Nephron (organoid): Measurements from ENCODE around the gene WDR18.
"Not testable (repeated sequence)": the region's sequence is repeated elsewhere in the genome, so short reads cannot be mapped to it uniquely, and the experiment has no call there.

Source experiments
- H3K27ac Mint-ChIP-seq, 3 experiments: 2 replicates each; pipeline ENCODE4 v1.8.0; 2020; ENCODE audit warnings: mixed read lengths in 3 of 3, mild to moderate bottlenecking in 2 of 3, moderate library complexity in 1 of 3
- H3K27me3 Mint-ChIP-seq: 2 replicates; pipeline ENCODE4 v1.8.0; 2021; ENCODE audit warnings: low read depth, mild to moderate bottlenecking, moderate library complexity, mixed read lengths
- H3K36me3 Mint-ChIP-seq: 2 replicates; pipeline ENCODE4 v1.8.0; 2020; ENCODE audit warnings: low read depth, mixed read lengths
- H3K4me1 Mint-ChIP-seq: 2 replicates; pipeline ENCODE4 v1.8.0; 2020; ENCODE audit warnings: mixed read lengths
- H3K4me3 Mint-ChIP-seq, 3 experiments: 2 replicates each; pipeline ENCODE4 v1.8.0; 2020; ENCODE audit warnings: mild to moderate bottlenecking in 3 of 3, mixed read lengths in 3 of 3, moderate library complexity in 2 of 3
- H3K9me3 Mint-ChIP-seq: 2 replicates; pipeline ENCODE4 v1.8.0; 2020; ENCODE audit warnings: mixed read lengths
- CTCF ChIP-seq, 3 experiments: fragments of 200-600 bp; sonication (generic); IDR thresholded peaks; one replicate each; pipeline ENCODE4 v1.5.0; 2021; ENCODE audit warnings: antibody characterized with exemption in 3 of 3; ENCODE audit not compliant: unreplicated experiment in 3 of 3

WDR18 gene

GRCh38 chr19:1019980-1020867 lies 36.1 kb downstream of the WDR18 start:
- TF ChIP-seq CTCF (IDR thresholded peaks at IDR 0.05; ENCODE audit: unreplicated experiment in 3 of 3), result no peak
- Mint-ChIP-seq H3K9me3 (no peaks in the 10 kb centered on the region), H3K4me3 (peak overlapping the region; percentile 89 to 94 (median 92)), H3K27me3 (peaks cover 3% of the 10 kb centered on the region), H3K27ac (peak overlapping the region; percentile 27 to 79 (median 72)), H3K36me3 (no peaks in the 10 kb centered on the region), H3K4me1 (peaks cover 16% of the 10 kb centered on the region)

- Mint-ChIP-seq H3K27me3 (peaks cover 3% of the 10 kb centered on the region), H3K36me3 (no peaks in the 10 kb centered on the region), H3K4me3 (peak within 1 kb of the TSS; percentile 89 to 94 (median 92)), H3K9me3 (no peaks in the 10 kb centered on the region), H3K4me1 (peaks cover 16% of the 10 kb centered on the region), H3K27ac (peak within 1 kb of the TSS; percentile 98 to 99 (median 99))
- TF ChIP-seq CTCF (IDR thresholded peaks at IDR 0.05; ENCODE audit: unreplicated experiment in 3 of 3), result no peak
Observed at GRCh38 chr19:1020868-1021425, 36.8 kb downstream of the WDR18 start, which contains the start of gene TMEM259. TMEM259 (minus strand) TSS chr19:1021123; CDS start chr19:1020996, 127 bp downstream.

GRCh38 chr19:1023883-1024188 lies 39.7 kb downstream of the WDR18 start:
- not testable (repeated sequence) for H3K27me3 Mint-ChIP-seq, H3K36me3 Mint-ChIP-seq, H3K9me3 Mint-ChIP-seq, H3K4me1 Mint-ChIP-seq
- H3K4me3 Mint-ChIP-seq, result peak overlapping the region; percentile 32 to 53 (median 46)
- peak overlapping the region in 2 of 3 experiments; percentile 51 to 55 for H3K27ac Mint-ChIP-seq

GRCh38 chr19:1025080-1025479 lies 40.9 kb downstream of the WDR18 start:
- not testable (repeated sequence) for H3K27me3 Mint-ChIP-seq, H3K9me3 Mint-ChIP-seq, H3K36me3 Mint-ChIP-seq
- Mint-ChIP-seq H3K27ac (peak overlapping the region in 2 of 3 experiments; percentile 56 to 83), H3K4me3 (peak overlapping the region; percentile 34 to 57 (median 53)), H3K4me1 (peaks cover 12% of the 10 kb centered on the region)

DNA sequence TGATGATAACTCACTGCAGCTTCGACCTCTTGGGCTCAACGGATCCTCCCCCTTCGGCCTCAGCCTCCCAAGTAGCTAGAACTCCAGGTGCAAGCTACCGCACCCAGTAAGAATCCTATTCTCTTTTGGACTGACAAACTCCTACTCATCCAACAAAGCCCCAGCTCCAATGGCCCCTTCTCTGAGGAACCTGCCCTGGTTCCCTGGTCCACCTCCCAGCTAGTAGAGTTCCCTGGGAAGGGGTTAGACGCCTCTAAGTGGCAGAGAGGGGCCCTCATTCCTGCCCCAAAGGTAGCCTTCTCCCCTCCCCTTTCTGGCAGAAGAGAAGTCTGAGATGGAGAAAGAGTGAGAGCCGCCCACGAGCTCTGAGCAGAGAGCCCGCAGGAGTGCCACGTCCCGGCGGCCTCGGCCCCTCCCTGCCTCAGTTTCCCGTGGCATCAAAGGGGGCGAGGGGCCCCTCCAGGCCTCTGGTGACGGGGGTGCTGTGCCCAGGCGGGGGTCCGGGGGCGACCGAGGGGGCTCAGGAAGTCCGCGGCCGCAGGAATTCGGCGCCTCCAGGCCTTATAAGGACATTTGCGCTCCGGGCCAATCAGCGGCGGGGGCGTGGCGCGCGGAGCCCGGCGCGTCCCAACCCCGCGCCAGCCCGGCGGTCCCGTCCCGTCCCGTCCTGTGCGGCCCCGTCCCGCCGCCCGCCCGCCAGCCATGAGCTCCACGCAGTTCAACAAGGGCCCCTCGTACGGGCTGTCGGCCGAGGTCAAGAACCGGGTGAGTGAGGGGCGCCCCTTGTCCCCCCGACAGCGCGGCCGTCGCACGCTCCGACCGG lies 42.0 kb downstream of the WDR18 start, which contains the start of gene CNN2:
TSS of gene CNN2 (plus strand) at position 649 of the 823 bp plus-strand sequence. CDS start at position 703, 54 bp downstream.
- H3K36me3 Mint-ChIP-seq, result peaks cover 10% of the 10 kb centered on the region
- peaks cover 11% of the 10 kb centered on the region for H3K4me1 Mint-ChIP-seq
- no peak for TF ChIP-seq CTCF (IDR thresholded peaks at IDR 0.05; ENCODE audit: unreplicated experiment in 3 of 3)
- H3K27me3 Mint-ChIP-seq, result peaks cover 6% of the 10 kb centered on the region
- H3K4me3 Mint-ChIP-seq, result peak within 1 kb of the TSS; percentile 95 to 99 (median 98)
- peak within 1 kb of the TSS; percentile 97 to 99 (median 98) for H3K27ac Mint-ChIP-seq
- no peaks in the 10 kb centered on the region for H3K9me3 Mint-ChIP-seq

GRCh38 chr19:1026783-1027649 lies 42.9 kb downstream of the WDR18 start:
- peaks cover 4% of the 10 kb centered on the region for H3K27me3 Mint-ChIP-seq
- peak overlapping the region; percentile 81 to 96 (median 95) for H3K27ac Mint-ChIP-seq
- peak overlapping the region; percentile 95 to 99 (median 98) for H3K4me3 Mint-ChIP-seq
- TF ChIP-seq CTCF (IDR thresholded peaks at IDR 0.05; ENCODE audit: unreplicated experiment in 3 of 3), result no peak
- H3K36me3 Mint-ChIP-seq, result peaks cover 13% of the 10 kb centered on the region
- H3K4me1 Mint-ChIP-seq, result peaks cover 5% of the 10 kb centered on the region
- no peaks in the 10 kb centered on the region for H3K9me3 Mint-ChIP-seq
